Caco-2 (cell line): ENCODE measurements around the gene INPP5D. TPM values are rescaled to one million over a fixed set of nuclear protein-coding genes. Genes with fewer than 3 reads are reported as not detected.

Experiments
- BruUV-seq: library from RNA; stranded (reverse); fragments of 400-500 nt; replicated peaks from 2 replicates; lab custom pipeline; 2021; lab: Mats Ljungman, UMichigan
- CTCF ChIA-PET: fragments of 300-600 bp; sonication (Branson Sonifier 250); formaldehyde crosslinking; loops from one replicate; lab custom pipeline; 2022; ENCODE audit warnings: antibody characterized with exemption; lab: Charles Lee
- POLR2A ChIA-PET: fragments of 300-600 bp; sonication (Branson Sonifier 250); formaldehyde crosslinking; loops from one replicate; lab custom pipeline; 2022; ENCODE audit warnings: antibody characterized with exemption; lab: Charles Lee
- DNase-seq, 2 experiments: peaks; one replicate each; pipeline versions ENCODE4 v3.0.0 to v3.0.0-alpha.2; 2020 to 2022
- H3K27me3 ChIP-seq: replicated peaks from 2 replicates; pipeline ENCODE4 v1.6.0; 2011; ENCODE audit warnings: low read length; ENCODE audit not compliant: control insufficient read depth, insufficient read depth
- H3K36me3 ChIP-seq: 2 replicates; pipeline ENCODE4 v1.5.1; 2011; ENCODE audit warnings: low read length; ENCODE audit not compliant: control insufficient read depth, insufficient read depth
- H3K4me1 ChIP-seq: fragments of 250-450 bp; sonication (Bioruptor Pico); 2 replicates; pipeline ENCODE4 v1.5.1; 2020; ENCODE audit warnings: mild to moderate bottlenecking
- H3K4me3 ChIP-seq: 2 replicates; pipeline ENCODE4 v1.5.1; 2011; ENCODE audit warnings: low read depth, mild to moderate bottlenecking, control low read depth, low read length
- H3K9me3 ChIP-seq: fragments of 250-450 bp; sonication (Bioruptor Pico); 2 replicates; pipeline ENCODE4 v1.5.1; 2020; ENCODE audit warnings: mild to moderate bottlenecking, moderate library complexity
- H3K27ac Mint-ChIP-seq: one replicate; pipeline ENCODE4 v1.8.0; 2022; ENCODE audit warnings: mixed read lengths; ENCODE audit not compliant: unreplicated experiment
- H3K27me3 Mint-ChIP-seq: one replicate; pipeline ENCODE4 v1.8.0; 2022; ENCODE audit warnings: mixed read lengths; ENCODE audit not compliant: insufficient read depth, unreplicated experiment
- H3K36me3 Mint-ChIP-seq: one replicate; pipeline ENCODE4 v1.8.0; 2022; ENCODE audit warnings: mild to moderate bottlenecking, mixed read lengths; ENCODE audit not compliant: insufficient read depth, unreplicated experiment
- H3K4me1 Mint-ChIP-seq: one replicate; pipeline ENCODE4 v1.8.0; 2022; ENCODE audit warnings: low read depth, mixed read lengths; ENCODE audit not compliant: unreplicated experiment
- H3K4me3 Mint-ChIP-seq: one replicate; pipeline ENCODE4 v1.8.0; 2022; ENCODE audit warnings: mild to moderate bottlenecking, moderate library complexity, mixed read lengths; ENCODE audit not compliant: unreplicated experiment
- H3K9me3 Mint-ChIP-seq: one replicate; pipeline ENCODE4 v1.8.0; 2022; ENCODE audit warnings: mixed read lengths; ENCODE audit not compliant: unreplicated experiment
- intact Hi-C: fragments of 100-400 bp; cut with micrococcal nuclease; formaldehyde crosslinking; loops from one replicate; pipeline ENCODE4 v1.10.0; 2022; ENCODE audit not compliant: unreplicated experiment
- total RNA-seq: library from RNA; stranded (reverse); gene quantifications from 2 replicates; pipeline ENCODE4 v1.2.3, GENCODE V29; 2022
- TF ChIP-seq, protein P1 (sequence below), 2 experiments: fragments of 200-600 bp in 1 of 2; IDR thresholded peaks; 1 replicate in 1 of 2; 2 replicates in 1 of 2; pipeline versions ENCODE4 v1.5.1 to v1.8.0; 2011 to 2022; ENCODE audit warnings: antibody characterized with exemption in 1 of 2, control low read depth in 1 of 2, inconsistent platforms in 1 of 2, low read depth in 1 of 2, low read length in 1 of 2, mild to moderate bottlenecking in 1 of 2, moderate library complexity in 1 of 2; ENCODE audit not compliant: insufficient read depth in 1 of 2, severe bottlenecking in 1 of 2, unreplicated experiment in 1 of 2

Gene INPP5D
- total RNA-seq, 1 experiment from 2014 or later = not detected

DNA sequence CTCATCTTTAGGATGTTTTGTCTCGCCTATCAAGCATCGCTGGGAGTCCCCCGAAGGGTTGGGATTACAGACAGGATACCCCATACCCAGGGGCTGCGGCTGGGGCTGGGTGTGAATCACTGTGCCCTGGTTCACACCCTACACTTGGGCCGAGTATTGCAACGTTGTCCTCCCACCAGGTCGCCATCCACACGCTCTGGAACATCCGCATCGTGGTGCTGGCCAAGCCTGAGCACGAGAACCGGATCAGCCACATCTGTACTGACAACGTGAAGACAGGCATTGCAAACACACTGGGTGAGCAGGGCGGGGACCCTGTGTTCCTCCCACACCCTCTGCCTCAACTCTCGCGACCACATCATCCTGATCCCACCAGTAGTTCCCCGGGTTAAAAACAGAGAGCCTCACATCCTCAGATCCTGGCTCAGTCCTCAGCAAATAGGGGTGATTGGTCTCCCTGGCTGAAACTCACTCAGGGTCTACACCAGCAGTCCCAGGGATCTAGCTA, 104.0 kb downstream of the INPP5D start:
- Mint-ChIP-seq H3K9me3 (no peaks in the 10 kb centered on the region), H3K27me3 (peaks cover 3% of the 10 kb centered on the region), H3K27ac (no peak overlapping the region), H3K4me3 (no peak overlapping the region), H3K4me1 (no peaks in the 10 kb centered on the region), H3K36me3 (no peaks in the 10 kb centered on the region)
- CTCF ChIA-PET = no interaction called here
- POLR2A ChIA-PET = no interaction called here
- H3K4me1 ChIP-seq = no peaks in the 10 kb centered on the region
- H3K9me3 ChIP-seq = no peaks in the 10 kb centered on the region
- DNase-seq = no peak
- no peaks in the 10 kb centered on the region for H3K36me3 ChIP-seq
- TF ChIP-seq, protein P1, sequence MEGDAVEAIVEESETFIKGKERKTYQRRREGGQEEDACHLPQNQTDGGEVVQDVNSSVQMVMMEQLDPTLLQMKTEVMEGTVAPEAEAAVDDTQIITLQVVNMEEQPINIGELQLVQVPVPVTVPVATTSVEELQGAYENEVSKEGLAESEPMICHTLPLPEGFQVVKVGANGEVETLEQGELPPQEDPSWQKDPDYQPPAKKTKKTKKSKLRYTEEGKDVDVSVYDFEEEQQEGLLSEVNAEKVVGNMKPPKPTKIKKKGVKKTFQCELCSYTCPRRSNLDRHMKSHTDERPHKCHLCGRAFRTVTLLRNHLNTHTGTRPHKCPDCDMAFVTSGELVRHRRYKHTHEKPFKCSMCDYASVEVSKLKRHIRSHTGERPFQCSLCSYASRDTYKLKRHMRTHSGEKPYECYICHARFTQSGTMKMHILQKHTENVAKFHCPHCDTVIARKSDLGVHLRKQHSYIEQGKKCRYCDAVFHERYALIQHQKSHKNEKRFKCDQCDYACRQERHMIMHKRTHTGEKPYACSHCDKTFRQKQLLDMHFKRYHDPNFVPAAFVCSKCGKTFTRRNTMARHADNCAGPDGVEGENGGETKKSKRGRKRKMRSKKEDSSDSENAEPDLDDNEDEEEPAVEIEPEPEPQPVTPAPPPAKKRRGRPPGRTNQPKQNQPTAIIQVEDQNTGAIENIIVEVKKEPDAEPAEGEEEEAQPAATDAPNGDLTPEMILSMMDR (IDR thresholded peaks at IDR 0.05; ENCODE audit: insufficient read depth in 1 of 2, low read depth in 1 of 2, low read length in 1 of 2, severe bottlenecking in 1 of 2, unreplicated experiment in 1 of 2) = no peak
- no peak overlapping the region for H3K4me3 ChIP-seq
- BruUV-seq = no TSS peak
- intact Hi-C loops = no loop called here
- no peaks in the 10 kb centered on the region for H3K27me3 ChIP-seq

DNA sequence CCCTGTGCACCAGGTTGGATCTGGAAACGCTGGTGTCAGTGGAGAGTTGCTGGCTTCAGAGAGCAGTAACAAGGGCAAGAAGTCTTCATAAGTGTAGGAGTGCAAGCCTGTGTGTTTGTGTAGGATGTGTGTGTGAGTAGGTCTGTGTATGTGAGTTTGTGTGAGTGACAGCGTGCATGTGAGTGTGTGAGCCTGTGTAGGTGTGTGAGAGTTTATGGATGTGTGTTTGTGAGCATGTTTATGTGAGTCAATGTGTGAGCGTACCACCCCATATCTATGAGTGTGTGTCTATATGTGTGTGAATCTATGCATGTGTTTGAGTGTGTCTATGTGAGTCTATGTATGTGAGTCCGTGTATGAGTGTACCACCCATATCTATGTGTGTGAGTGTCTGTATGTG, 104.8 kb downstream of the INPP5D start:
- POLR2A ChIA-PET = no interaction called here
- TF ChIP-seq, protein P1 (IDR thresholded peaks at IDR 0.05; ENCODE audit: insufficient read depth in 1 of 2, low read depth in 1 of 2, low read length in 1 of 2, severe bottlenecking in 1 of 2, unreplicated experiment in 1 of 2) = no peak
- no TSS peak for BruUV-seq
- Histone ChIP-seq H3K36me3 (no peaks in the 10 kb centered on the region), H3K4me1 (no peaks in the 10 kb centered on the region), H3K27me3 (no peaks in the 10 kb centered on the region), H3K9me3 (no peaks in the 10 kb centered on the region), H3K4me3 (no peak overlapping the region)
- Mint-ChIP-seq H3K27me3 (peaks cover 4% of the 10 kb centered on the region), H3K36me3 (no peaks in the 10 kb centered on the region), H3K4me3 (no peak overlapping the region), H3K9me3 (no peaks in the 10 kb centered on the region), H3K4me1 (no peaks in the 10 kb centered on the region), H3K27ac (no peak overlapping the region)
- DNase-seq = no peak
- intact Hi-C loops = no loop called here
- CTCF ChIA-PET = no interaction called here

DNA sequence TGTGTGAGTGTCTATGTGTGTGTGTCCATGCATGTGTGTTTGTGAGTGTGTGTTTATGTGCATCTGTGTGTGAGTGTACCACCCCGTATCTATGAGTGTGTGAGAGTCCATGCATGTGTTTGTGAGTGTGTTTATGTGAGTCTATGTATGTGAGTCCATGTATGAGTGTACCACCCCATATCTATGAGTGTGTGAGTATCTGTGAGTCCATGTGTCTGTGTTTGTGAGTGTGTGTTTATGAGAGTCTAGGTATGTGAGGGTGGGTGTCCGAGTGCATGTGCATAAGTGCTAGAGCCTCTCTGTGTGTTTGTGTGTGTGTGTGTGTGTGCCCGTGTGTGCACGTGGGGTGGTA, 105.4 kb downstream of the INPP5D start:
- peaks cover 4% of the 10 kb centered on the region for H3K27me3 Mint-ChIP-seq
- BruUV-seq = no TSS peak
- Histone ChIP-seq H3K27me3 (no peaks in the 10 kb centered on the region), H3K4me1 (no peaks in the 10 kb centered on the region), H3K9me3 (no peaks in the 10 kb centered on the region), H3K36me3 (no peaks in the 10 kb centered on the region), H3K4me3 (no peak overlapping the region)
- no peaks in the 10 kb centered on the region for H3K9me3 Mint-ChIP-seq
- TF ChIP-seq, protein P1 (IDR thresholded peaks at IDR 0.05; ENCODE audit: insufficient read depth in 1 of 2, low read depth in 1 of 2, low read length in 1 of 2, severe bottlenecking in 1 of 2, unreplicated experiment in 1 of 2) = no peak
- intact Hi-C loops = no loop called here
- CTCF ChIA-PET = no interaction called here
- no peaks in the 10 kb centered on the region for H3K36me3 Mint-ChIP-seq
- POLR2A ChIA-PET = no interaction called here
- no peaks in the 10 kb centered on the region for H3K4me1 Mint-ChIP-seq
- H3K4me3 Mint-ChIP-seq = no peak overlapping the region
- DNase-seq = no peak
- H3K27ac Mint-ChIP-seq = no peak overlapping the region
